Astrocyte (in vitro differentiated cells and primary cell): ENCODE measurements around the gene ARHGAP32.

Experiments
- EZH2 ChIP-seq: IDR thresholded peaks from 2 replicates; pipeline ENCODE4 v1.6.1; 2012; ENCODE audit warnings: mild to moderate bottlenecking, low read length, inconsistent platforms; ENCODE audit not compliant: insufficient read depth
- TF ChIP-seq, protein P1 (sequence below): IDR thresholded peaks from 2 replicates; pipeline ENCODE4 v1.5.1; 2011; ENCODE audit warnings: low read depth, mild to moderate bottlenecking, inconsistent platforms, low read length, moderate library complexity; ENCODE audit not compliant: insufficient read depth

GRCh38 chr11:128949791-128950454, 242.2 kb downstream of the ARHGAP32 start:
- TF ChIP-seq, protein P1, sequence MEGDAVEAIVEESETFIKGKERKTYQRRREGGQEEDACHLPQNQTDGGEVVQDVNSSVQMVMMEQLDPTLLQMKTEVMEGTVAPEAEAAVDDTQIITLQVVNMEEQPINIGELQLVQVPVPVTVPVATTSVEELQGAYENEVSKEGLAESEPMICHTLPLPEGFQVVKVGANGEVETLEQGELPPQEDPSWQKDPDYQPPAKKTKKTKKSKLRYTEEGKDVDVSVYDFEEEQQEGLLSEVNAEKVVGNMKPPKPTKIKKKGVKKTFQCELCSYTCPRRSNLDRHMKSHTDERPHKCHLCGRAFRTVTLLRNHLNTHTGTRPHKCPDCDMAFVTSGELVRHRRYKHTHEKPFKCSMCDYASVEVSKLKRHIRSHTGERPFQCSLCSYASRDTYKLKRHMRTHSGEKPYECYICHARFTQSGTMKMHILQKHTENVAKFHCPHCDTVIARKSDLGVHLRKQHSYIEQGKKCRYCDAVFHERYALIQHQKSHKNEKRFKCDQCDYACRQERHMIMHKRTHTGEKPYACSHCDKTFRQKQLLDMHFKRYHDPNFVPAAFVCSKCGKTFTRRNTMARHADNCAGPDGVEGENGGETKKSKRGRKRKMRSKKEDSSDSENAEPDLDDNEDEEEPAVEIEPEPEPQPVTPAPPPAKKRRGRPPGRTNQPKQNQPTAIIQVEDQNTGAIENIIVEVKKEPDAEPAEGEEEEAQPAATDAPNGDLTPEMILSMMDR = no peak
- no peak for TF ChIP-seq EZH2
